Stimulated activated CD4-positive, alpha-beta T cell treated with anti-CD3 and anti-CD28 coated beads, TNF-alpha, amount 100 ng/mL, for 24 hours (primary cell): Measurements from ENCODE around the gene PNPLA7.
"Not testable (repeated sequence)": the region's sequence is repeated elsewhere in the genome, so short reads cannot be mapped to it uniquely, and the experiment has no call there.

Experiments used
- DNase-seq, 3 experiments: peaks; one replicate each; pipeline ENCODE4 v3.0.0-alpha.2; 2020; ENCODE audit warnings: low read depth in 3 of 3

PNPLA7 gene

GRCh38 chr9:137550231-137550621 lies at the start of gene PNPLA7:
TSS of gene PNPLA7 (minus strand) at chr9:137550402. CDS start at chr9:137550197, 205 bp downstream.
- DNase-seq = peak in 1 of 3 experiments; percentile 43

GRCh38 chr9:137598943-137599342 lies 48.7 kb upstream of the PNPLA7 start:
- no peak for DNase-seq

GRCh38 chr9:137596577-137596976 lies 46.4 kb upstream of the PNPLA7 start:
- DNase-seq = not testable (repeated sequence)

- no peak for DNase-seq
Observed at GRCh38 chr9:137593176-137593575, 43.0 kb upstream of the PNPLA7 start.

GRCh38 chr9:137592767-137593166 lies 42.6 kb upstream of the PNPLA7 start:
- no peak for DNase-seq

GRCh38 chr9:137590469-137591383 lies 40.5 kb upstream of the PNPLA7 start, which contains the start of gene ZMYND19:
TSS of gene ZMYND19 (minus strand) at chr9:137590512. CDS start at chr9:137590263, 249 bp downstream.
- DNase-seq = peak; percentile 78 to 87 (median 84)

GRCh38 chr9:137590123-137590468 lies 39.9 kb upstream of the PNPLA7 start:
- no peak for DNase-seq

- DNase-seq = no peak
Observed at GRCh38 chr9:137589441-137590122, 39.4 kb upstream of the PNPLA7 start.

- no peak for DNase-seq
Observed at GRCh38 chr9:137588891-137589290, 38.7 kb upstream of the PNPLA7 start.

GRCh38 chr9:137588311-137588710 lies 38.1 kb upstream of the PNPLA7 start:
- DNase-seq = no peak

- DNase-seq = no peak
Observed at GRCh38 chr9:137586854-137587253, 36.7 kb upstream of the PNPLA7 start.

GRCh38 chr9:137583957-137584356 lies 33.8 kb upstream of the PNPLA7 start:
- DNase-seq = no peak

- no peak for DNase-seq
Observed at GRCh38 chr9:137583347-137583746, 33.1 kb upstream of the PNPLA7 start.

- no peak for DNase-seq
Observed at GRCh38 chr9:137582286-137582860, 32.2 kb upstream of the PNPLA7 start.

GRCh38 chr9:137581361-137582285 lies 31.4 kb upstream of the PNPLA7 start:
- DNase-seq = no peak

- no peak for DNase-seq
Observed at GRCh38 chr9:137580954-137581322, 30.7 kb upstream of the PNPLA7 start.

GRCh38 chr9:137580209-137580953 lies 30.2 kb upstream of the PNPLA7 start:
- DNase-seq = no peak

- no peak for DNase-seq
Observed at GRCh38 chr9:137579259-137579604, 29.0 kb upstream of the PNPLA7 start.

GRCh38 chr9:137578518-137579258 lies 28.5 kb upstream of the PNPLA7 start, which contains the start of gene DPH7:
TSS of gene DPH7 (minus strand) at chr9:137578925. CDS start at chr9:137578777, 148 bp downstream.
- peak; percentile 90 to 97 (median 94) for DNase-seq
